Heart left ventricle (tissue), 13 donors: ENCODE results near the gene C1orf35.

Source experiments
- POLR2A ChIP-seq, 2 donors: fragments of 450-650 bp; IDR thresholded peaks; one replicate each; pipeline ENCODE4 v1.6.1; 2017; ENCODE audit warnings: antibody characterized with exemption in 2 of 2, mild to moderate bottlenecking in 2 of 2, moderate library complexity in 2 of 2
- TF ChIP-seq, protein P1 (sequence below), 12 donors: fragments of 200-600 bp; sonication (generic) in 4 of 12; IDR thresholded peaks; one replicate each; pipeline versions ENCODE4 v1.5.0 to v1.8.0; 2018 to 2022; ENCODE audit warnings: antibody characterized with exemption in 12 of 12, mild to moderate bottlenecking in 5 of 12
- donor health status: ischemic (EF 13 %, LVEDD 7.1; RV severe dilation, severe dysfunction).
- donor health status: DM: no; HTN: yes; CAD: no.
- donor health status: DM: no; HTN: no; CAD: no.
- donor health status: ischemic (EF 25% LVEDD 6.9; RV normal size, moderate dysfunction).
- donor health status: ischemic (EF 25% LVEDD 5.7; RV mildly dilated, moderate dysfunction).
- donor health status: ischemic (EF 35%, LVEDD 5.7; RV mildly dilated, moderate dysfunction).
- donor health status: nonischemic (EF 11% LVEDD 7.7; RV severe dilation, severe dysfunction).
- donor health status: DM: yes; HTN: yes; CAD: no.
- donor health status: PGD.
- donor health status: ischemic (EF 29% LVEDD 5.4; RV normal size, mild dysfunction).
- donor health status: nonischemic (EF 23%, LVEDD 6.1; RV moderate dilation, normal function).

DNA sequence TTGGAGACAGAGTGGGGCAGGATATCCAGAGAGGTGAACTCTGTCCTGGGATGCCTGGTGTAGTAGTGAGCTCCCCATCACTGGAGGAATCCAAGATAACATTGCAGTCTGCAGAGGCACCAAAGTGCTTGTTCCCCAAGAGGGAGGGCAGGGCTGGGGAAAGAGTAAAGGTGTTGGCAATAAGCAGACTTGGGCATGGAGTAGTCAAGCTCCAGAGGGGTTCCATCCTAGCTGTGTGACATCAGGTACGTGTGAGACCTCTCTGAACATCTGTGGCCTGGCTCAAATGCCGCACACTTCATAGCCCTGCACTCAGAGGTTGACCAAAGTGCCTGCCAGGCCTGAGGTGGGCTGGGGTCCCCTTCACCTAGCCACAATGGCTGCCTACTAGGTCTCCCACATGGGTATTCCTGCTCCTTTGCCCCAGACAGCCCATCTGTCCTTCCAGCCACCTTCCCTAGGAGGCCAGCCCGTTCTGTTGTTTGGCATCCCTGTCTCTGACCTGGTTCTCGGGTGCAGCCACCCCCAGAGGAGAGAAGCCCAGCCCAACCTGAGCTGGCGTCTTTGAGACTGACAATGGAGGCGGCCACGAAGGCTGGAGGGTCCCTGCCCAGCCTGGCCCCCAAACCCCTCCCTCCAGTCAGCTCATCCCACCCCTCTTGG, 23.4 kb downstream of the C1orf35 start:
- TF ChIP-seq, protein P1, sequence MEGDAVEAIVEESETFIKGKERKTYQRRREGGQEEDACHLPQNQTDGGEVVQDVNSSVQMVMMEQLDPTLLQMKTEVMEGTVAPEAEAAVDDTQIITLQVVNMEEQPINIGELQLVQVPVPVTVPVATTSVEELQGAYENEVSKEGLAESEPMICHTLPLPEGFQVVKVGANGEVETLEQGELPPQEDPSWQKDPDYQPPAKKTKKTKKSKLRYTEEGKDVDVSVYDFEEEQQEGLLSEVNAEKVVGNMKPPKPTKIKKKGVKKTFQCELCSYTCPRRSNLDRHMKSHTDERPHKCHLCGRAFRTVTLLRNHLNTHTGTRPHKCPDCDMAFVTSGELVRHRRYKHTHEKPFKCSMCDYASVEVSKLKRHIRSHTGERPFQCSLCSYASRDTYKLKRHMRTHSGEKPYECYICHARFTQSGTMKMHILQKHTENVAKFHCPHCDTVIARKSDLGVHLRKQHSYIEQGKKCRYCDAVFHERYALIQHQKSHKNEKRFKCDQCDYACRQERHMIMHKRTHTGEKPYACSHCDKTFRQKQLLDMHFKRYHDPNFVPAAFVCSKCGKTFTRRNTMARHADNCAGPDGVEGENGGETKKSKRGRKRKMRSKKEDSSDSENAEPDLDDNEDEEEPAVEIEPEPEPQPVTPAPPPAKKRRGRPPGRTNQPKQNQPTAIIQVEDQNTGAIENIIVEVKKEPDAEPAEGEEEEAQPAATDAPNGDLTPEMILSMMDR (IDR thresholded peaks at IDR 0.05) = no peak
- no peak for TF ChIP-seq POLR2A (IDR thresholded peaks at IDR 0.05)
